GM19455 (cell line): ENCODE data around the gene LEMD2.
"Not testable (repeated sequence)": the region's sequence is repeated elsewhere in the genome, so short reads cannot be mapped to it uniquely, and the experiment has no call there.

Experiments
- ATAC-seq: cut with Tn5 transposase; IDR thresholded peaks from one replicate; pipeline ENCODE4 v1.9.1; 2021; ENCODE audit not compliant: unreplicated experiment

The LEMD2 gene

DNA sequence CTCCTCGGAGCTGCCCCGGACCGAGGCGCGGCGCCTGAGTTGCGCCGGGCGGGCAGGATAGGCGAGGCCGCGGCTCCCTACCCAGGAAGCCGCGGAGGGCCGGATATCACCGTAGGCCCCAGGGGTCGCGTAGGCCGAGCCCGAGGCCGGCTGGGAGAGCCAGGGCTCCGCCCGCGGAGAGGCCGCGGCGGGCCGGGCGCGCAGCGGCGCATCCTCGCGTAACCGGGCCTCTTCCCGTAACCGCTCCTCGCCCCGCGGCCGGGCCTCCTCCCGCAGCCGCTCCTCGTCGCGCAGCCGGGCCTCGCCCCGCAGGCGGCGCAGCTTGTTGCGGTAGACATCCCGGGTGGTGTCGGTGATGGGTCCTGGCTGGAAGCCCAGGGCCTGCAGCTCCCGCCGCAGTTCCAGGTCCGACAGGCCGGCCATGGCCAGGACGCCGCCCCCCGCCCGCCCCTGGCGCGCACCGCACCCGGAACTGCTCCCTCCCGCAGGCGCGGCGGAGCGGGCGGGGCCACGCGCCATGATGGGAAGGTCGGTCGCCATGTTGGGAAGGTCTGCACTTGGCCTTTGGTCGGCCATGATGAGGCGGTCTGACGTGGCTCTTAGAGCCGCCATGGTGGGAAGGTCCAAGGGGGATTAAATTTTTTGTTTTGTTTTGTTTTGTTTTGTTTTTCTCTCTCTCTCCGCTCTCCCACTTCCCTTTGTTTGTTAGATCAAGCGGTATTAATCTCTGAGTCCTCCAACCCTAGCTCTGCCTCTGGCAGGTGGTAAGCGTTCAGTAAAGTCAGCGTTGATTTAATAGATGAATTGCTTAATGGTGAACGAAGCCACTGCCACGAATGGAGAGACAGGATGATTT is at the start of gene LEMD2:
Gene LEMD2 (minus strand): TSS at position 437 of the 856 bp plus-strand sequence. CDS start 14 bp downstream, at position 423.
- ATAC-seq, result peak; percentile 85

DNA sequence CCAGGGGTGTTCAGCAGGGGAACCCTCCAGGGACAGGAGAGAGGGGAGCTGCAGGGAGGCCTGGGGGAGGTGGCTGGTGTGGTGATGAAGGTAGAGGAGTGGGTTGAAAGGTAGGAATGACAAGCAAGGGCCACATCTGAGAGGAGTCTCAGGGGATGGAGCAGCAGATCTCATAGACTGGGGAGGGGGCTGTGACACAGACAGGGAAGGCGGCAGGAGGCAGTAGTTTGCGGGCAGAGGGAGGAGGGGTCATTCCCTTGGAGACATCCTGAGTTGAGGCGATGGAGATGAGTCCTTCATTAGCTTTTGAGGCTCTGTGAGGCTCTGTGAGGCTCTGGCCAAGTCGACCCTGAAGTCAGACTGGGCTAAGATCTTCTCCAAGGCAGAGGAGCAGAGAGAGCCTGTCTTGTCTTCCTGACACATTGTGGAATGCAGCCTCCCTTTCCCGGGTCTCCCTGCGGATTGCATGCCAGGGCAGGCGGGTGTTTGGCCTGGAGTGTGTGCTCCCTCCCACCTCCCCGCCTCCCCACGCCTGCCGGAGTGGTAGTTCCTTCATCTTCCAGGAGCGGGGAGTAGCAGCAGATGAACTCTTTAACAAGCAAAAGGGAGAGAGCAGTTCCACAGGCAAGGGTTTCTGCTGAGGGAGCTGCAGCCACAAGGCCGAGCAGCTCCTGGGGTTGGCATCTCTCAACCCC is 49.2 kb upstream of the LEMD2 start:
- no peak for ATAC-seq

DNA sequence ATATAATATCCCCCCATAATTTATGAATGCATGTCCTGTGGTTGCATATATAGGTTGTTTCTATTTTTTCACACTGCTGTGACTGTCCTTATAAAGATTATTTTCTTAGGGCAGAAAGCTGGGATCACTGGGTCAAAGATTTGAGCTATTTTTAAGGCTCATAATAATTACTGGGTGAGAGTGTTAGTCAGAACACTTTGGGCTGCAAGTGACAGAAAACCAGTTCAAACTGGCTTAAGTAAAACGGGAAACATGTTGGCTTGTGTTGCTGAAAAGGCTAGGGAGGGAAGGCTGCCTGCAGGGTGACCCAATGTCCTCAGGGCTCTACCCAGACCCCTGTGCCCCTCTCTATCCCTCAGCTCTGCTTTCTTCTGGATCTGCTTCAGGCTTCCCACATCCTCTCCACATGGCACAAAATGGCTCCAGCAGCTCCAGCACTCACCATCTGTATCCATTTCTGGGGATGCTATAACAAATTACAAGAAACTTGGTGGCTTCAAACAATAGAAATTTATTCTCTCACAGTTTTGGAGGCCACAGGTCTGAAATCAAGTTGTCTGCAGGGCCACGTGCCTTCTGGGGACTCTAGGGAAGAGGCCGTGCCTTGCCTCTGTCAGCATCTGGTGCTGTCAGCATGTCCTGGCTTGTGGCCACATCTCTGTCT is 48.0 kb upstream of the LEMD2 start:
- ATAC-seq, result no peak

DNA sequence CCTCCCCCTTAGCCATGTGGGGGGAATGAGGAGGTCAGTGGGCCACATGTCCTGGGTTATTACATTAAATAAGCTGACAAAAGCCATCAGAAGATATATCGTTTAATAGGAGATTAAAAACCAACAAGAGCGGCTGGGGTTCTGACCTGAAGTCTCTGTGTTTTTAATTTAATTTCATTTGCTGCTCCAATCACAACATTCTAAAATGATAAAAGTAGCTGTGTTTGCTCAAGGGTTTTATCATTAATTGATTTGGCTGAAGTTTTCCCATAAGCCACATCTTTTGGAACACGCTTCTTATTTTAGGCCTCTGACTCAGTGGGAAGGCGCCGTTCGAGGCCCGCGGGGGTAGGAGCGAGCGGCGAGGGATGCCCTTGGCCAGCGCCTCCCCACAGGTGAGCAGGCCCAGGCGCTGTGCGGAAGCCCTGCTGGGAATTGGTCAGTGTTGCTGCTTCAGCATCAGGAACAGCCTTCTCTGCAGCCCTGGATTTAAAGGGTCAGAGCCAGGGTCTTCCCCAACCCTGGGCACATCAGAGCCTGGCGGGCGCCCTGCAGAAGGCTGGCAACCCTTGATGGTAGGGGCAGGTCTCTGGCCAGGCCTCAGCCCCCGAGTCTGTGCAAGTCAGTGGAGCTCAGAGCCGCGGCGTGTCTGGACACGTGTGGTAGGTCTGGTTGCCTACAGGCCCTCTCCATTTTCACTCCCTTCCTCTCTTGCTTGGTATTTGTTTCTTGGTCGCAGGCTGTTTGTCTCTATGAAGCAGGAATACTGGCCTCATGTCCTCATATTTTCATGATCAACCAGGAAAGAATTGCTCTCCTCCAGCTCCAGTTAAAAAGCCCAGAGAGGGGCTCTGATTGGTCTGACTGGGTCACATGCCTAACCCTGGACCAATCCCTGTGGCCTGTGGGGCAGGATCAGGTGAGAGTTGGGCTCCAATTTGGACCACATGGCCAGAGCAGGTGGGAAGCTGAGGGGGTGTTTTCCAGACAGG is 45.8 kb upstream of the LEMD2 start:
- no peak for ATAC-seq

DNA sequence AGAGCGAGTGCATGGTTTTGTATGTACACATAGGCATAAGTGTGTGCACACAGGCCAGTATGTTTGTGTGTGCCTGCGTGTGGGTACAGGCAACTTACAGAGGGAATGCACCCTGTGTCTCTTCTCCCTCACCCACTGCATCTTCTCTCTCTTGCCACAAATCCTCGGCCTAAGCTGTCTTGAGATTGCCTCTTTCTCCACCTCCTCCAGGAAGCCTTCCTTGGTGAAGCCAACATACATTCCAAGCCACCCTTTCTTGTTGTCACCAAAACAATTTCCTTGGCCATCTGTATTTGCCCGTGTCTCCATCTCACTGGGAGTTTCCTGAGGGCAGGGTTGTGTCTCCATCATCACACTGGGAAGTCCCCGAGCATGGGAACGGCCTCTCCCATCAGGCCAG is 44.7 kb upstream of the LEMD2 start:
- no peak for ATAC-seq

DNA sequence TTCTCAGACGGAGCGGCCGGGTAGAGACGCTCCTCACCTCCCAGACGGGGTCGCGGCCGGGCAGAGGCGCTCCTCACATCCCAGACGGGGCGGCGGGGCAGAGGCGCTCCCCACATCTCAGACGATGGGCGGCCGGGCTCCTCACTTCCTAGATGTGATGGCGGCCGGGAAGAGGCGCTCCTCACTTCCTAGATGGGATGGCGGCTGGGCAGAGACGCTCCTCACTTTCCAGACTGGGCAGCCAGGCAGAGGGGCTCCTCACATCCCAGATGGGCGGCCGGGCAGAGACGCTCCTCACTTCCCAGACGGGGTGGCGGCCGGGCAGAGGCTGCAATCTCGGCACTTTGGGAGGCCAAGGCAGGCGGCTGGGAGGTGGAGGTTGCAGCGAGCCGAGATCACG is 43.9 kb upstream of the LEMD2 start:
- ATAC-seq, result not testable (repeated sequence)

DNA sequence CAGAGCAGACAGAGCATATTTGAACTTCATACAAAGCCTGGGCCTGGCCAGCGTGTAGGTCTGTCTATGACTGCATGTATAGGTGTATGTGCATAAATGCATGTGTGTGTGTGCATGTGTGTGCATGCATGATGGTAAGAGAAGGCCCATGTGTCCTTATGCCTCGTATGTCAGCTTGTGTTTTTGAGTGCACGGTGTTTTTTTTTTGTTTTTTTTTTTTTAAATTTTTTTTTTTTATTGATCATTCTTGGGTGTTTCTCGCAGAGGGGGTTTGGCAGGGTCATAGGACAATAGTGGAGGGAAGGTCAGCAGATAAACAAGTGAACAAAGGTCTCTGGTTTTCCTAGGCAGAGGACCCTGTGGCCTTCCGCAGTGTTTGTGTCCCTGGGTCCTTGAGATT is 42.8 kb upstream of the LEMD2 start:
- not testable (repeated sequence) for ATAC-seq

DNA sequence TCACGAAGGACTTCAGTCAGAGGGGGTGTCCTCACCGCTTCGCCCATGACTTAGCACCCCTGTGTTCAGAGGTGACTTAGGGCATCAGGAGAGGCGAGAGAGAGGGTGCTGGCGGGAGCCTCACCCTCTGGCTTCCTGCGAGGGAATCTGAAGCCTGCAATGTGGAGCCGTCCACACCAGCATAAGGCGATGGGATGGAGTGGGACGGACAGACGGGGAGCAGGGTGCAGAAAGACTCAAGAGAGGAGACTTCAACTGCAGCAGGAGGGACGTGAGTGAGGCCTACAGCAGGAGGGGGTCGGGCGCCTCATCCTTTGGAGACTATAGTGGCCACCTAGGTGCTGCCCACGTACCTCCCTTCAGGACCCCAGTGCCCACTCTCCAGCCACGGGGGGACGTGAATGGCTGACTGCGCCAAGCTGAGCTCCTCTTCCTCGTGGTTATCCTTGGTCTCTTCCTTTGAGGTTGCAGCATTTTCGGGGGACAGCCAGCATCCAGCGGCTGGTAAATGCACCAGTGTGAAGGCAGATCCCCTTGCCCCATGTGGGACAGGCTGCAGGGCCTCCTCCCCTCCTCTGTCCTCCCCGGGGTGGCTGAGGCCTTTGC is 41.8 kb upstream of the LEMD2 start:
- no peak for ATAC-seq

DNA sequence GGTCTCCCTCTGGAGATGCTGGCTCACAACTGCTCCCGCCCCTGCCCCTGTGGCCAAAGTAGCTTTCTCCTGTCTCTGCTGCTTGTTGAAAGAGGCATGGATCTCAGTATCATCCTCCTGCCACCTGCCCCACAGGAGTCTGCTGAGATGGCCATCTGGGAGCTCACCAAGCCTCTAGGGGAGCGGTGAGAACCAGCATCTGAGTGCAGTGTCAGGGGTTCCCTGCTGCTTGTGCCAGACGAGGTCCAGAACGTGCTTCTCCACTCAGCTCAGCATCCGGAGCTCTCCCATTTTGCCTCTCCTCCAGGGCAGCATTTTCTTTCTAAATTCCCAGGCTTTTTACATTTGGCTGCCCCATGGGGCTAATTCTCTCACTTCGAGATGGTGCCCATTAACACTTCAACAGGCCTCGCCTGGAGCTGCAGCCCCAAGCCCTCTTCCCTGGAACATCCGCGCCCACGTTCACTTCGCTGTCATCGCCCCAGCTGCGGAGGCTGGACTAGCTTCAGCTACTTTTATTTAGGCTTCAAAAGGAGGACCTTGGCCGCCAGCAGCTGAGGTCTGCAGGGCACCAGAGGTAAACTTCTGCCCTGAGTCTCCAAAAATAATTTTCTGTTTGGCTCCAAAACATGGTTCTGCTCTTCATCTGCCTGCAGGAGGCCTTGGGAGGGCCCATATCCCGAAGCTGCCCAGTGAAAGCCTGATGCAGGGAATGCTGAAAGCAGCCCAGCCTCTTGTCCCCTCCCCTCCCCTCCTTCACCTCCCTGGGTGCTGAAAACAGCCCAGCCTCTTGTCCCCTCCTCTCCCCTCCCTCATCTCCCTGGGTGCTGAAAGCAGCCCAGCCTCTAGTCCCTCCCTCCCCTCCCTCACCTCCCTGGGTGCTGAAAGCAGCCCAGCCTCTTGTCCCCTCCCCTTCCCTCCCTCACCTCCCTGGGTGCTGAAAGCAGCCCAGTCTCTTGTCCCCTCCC is 40.1 kb upstream of the LEMD2 start:
- no peak for ATAC-seq

DNA sequence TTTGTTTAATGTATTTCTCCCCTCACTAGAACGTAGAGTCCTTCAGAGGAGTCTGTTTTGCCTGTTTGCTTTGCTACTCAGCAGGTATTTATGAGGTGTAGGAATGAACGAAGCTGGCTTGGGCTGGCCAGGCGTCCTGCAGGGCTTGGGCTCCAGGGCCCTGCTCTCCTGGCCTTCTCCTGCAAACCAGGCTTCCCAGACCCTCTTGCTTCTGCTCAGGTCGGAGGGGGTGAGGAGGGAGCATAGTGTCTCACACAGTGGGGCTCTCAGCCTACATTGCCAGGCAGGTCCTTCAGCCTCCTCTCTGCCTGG is 39.5 kb upstream of the LEMD2 start:
- ATAC-seq, result no peak

DNA sequence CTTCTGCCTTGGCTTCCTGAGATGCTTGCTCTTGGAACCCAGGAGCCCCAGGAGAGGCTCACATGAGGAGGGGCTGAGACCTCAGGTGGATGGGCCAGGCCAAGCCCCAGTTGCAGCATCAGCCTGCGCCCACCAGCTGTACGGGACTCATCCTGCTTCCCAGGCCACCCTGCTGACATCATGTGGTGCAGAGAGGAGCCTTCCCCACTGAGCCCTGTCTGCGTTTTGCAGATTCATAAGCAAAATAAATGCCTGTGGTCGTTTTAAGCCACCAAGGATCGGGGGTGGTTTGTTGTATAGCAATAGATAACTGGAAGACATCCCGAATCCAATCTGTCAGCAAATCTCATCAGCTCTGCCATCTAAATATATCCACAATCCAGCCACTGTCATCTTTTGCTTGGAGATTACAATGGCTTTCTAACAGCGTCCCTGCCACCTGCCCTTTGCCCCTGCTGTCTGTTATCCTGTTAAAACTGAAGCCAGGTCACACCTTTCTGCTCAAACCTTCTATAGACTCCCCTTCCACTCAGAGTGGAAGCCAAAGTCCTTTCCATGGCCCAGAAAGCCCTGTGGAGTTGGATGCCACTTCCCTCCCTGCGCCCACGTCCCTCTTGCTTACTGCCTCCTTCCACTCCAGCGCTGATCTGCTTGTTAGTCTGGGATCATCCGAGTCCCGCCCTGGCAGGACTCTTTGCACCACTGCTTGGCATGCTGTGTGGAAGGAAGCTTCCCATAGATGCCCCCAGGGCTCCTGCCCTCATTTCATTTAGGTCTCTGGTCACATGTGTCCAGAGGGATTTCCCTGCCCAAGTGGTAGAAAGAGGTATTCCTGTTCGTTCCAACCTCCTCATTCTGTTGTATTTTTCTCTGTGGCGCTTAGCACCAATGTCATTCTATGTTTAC is 38.9 kb upstream of the LEMD2 start:
- ATAC-seq, result no peak

DNA sequence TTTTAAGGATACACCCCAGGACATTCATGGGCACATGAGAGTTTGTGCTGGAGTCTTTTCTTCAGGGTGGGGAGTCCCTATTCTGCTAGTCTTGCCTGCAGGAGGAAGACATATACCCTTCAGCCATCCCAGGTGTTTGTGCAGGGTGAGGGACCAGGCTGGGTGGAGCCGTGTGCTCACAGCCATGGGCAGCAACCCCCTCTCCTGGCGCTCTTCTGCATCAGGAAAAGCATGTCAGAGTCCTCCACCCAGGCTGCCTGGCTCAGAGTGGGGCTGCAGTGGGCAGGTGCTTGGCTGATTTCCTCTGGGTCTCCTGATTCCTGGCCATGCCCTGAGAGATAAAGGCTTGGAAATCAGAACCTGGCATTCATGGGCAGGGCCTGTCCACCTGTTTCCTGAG is 37.6 kb upstream of the LEMD2 start:
- no peak for ATAC-seq

DNA sequence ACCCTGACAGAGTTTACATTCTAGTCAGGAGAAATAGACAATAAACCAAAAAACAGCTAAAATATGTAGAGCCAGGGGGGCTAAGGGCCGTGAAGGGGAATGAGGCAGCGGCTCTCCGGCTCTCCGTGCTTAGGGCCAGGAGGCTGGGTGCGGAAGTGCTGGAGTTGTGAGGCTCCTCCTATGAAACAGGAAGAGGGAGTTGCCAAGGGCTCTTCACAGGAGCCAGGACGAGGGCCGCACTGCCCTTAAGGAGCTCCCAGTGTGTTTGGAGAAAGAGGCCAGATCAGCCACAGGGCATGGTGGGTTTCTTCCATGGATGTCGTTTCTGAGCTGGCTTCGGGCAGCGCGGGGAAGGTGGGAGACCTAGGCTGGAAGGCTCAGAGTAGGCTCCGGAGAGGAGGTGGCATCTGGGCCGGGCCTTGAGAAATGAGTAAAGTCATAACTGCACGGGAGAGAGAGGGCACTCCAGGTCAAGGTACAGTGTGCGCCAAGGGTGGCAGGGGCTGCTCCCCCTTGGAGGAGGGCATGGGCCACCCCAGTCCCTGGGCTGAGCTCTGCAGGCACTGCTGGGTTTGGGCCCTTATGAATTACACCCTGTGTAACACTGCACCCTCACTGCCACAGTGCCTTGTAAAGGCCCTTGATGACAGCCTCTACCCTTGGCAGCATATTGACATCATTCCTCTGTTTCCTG is 35.7 kb upstream of the LEMD2 start:
- no peak for ATAC-seq

DNA sequence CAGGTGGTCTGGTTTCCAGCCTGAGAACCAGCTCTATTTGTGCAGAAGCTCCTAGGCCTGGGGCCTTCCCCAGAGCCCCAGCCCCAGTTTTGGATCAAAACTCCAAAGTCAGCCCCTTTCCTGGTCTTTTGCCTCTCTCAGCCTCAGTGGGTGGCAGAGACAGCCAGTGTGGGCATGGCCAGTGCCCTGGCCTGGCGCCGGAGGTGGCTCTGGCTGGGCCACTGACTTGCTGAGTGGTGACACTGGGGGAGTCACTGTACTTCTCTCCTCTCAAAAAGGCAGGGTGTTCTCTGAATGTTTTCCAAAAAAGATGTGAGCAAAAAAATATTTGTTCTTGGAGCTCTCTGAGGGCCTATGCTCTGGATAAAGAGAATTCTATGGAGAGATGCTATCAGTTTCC is 34.9 kb upstream of the LEMD2 start:
- ATAC-seq, result no peak

DNA sequence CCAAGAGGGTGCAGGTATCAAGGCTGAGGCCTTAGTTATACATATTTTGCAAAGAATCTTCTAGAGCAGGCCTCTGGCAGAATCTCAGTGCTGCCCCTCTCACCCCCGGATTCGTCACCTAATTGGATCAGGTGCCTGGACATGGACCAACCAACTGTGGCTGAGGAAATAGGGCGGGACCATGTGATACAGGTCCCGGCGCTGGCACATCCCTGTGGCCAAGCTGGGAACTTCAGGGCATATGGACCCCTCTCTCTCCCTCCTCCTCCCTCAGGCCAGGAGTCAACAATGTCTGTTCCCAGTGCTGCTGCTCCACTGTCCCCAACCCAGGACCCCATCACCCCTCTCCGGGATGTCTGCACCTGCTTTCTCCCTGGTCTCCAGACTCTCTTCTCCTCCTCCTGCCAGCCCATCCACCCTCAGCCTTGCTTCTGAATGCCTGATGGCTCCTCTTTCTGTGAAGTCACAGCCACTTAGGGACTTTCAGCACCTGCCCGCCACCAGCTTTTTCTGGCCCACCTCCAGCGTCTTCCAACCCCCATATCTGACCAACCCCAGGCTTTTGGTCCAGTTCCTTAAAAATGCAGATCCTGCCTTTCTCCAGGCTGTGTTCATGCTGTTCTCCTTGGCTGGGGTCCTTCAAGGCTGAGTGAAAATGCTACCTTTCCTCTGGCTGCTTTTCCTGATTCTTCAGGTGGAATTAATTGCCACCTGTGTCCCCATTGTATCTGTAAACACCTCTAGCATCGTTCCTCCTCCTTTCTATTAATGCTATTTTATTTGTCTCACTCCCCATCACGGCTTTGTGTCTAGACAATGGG is 33.9 kb upstream of the LEMD2 start:
- no peak for ATAC-seq

DNA sequence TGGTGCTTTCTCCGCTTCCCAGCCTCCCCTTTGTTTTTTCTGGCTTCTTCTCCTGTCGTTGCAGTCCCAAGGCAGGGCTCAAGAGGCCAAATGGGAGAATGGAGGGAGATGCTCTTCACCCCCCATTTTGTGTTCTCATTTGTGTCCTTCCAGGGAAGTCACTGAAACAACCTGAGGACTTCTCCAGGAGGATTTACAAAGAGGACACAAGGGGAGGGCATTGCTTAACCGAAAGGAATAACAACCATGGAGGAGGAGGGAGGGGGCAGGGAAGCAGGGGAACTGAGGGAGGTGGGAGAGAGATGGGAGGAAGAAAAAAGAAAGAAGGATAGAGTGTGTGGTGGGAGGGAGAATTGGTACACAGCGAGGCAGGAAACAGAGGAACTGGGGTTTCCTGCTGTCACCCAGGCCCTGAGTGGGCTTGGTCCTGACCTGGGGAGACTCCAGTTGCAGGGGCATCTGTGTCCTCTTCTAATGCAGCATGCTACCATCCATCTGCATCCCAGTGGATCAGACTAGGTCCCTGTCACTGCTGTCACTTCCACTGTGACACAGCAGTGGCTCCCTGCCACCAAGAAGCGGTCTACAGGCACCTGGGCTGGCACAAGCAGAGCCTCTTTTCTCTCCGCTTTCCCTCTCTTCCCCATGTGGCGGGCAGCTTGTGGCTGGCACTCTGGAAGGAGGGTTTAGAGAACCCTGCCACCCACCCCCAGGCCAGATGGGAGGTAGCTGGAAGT is 32.0 kb upstream of the LEMD2 start:
- no peak for ATAC-seq
